HFFc6 (cell line): ENCODE measurements around the gene TSHZ1. TPM values are rescaled to one million over a fixed set of nuclear protein-coding genes. Genes with fewer than 3 reads are reported as not detected.
A peak's percentile ranks its signal among the peaks of the same experiment; 100 is the strongest.

Experiments
- DNase-seq: peaks from one replicate; pipeline ENCODE4 v3.0.0-alpha.2; 2018
- H3K27ac Mint-ChIP-seq: 2 replicates; pipeline ENCODE4 v1.8.0; 2020; ENCODE audit warnings: mild to moderate bottlenecking, mixed read lengths
- H3K27me3 Mint-ChIP-seq: 2 replicates; pipeline ENCODE4 v1.8.0; 2021; ENCODE audit warnings: mild to moderate bottlenecking, moderate library complexity, mixed read lengths; ENCODE audit not compliant: insufficient read depth
- H3K36me3 Mint-ChIP-seq: 2 replicates; pipeline ENCODE4 v1.8.0; 2021; ENCODE audit warnings: low read depth, mixed read lengths
- H3K4me1 Mint-ChIP-seq: 2 replicates; pipeline ENCODE4 v1.8.0; 2020; ENCODE audit warnings: low read depth, mixed read lengths
- H3K4me3 Mint-ChIP-seq: 2 replicates; pipeline ENCODE4 v1.8.0; 2020; ENCODE audit warnings: mild to moderate bottlenecking, moderate library complexity, mixed read lengths
- H3K9me3 Mint-ChIP-seq: 2 replicates; pipeline ENCODE4 v1.8.0; 2020; ENCODE audit warnings: mild to moderate bottlenecking, mixed read lengths
- total RNA-seq, 6 experiments: library from RNA; stranded (reverse); fragmentation: NEBNext Ultra II Directional; extraction: Animal tissue kit (Norgen Biotek cat#: 25700); gene quantifications; 2 replicates in 1 of 6; 3 replicates in 5 of 6; pipeline ENCODE4 v1.2.3, GENCODE V29; 2021
- TF ChIP-seq, protein P1 (sequence below): fragments of 200-600 bp; sonication (generic); IDR thresholded peaks from 2 replicates; pipeline ENCODE4 v1.5.0; 2021; ENCODE audit warnings: antibody characterized with exemption, mild to moderate bottlenecking

TSHZ1 gene
- total RNA-seq, 6 experiments from 2014 or later: 18.6 to 25.0 (median 23.3) TPM

- H3K27ac Mint-ChIP-seq: peak overlapping the region; percentile 24; the same call in 1 of the 2 replicates
- H3K4me1 Mint-ChIP-seq: peaks cover 69% of the 10 kb centered on the region
- H3K4me3 Mint-ChIP-seq: no peak overlapping the region
- H3K9me3 Mint-ChIP-seq: no peaks in the 10 kb centered on the region
- DNase-seq: no peak
- TF ChIP-seq, protein P1, sequence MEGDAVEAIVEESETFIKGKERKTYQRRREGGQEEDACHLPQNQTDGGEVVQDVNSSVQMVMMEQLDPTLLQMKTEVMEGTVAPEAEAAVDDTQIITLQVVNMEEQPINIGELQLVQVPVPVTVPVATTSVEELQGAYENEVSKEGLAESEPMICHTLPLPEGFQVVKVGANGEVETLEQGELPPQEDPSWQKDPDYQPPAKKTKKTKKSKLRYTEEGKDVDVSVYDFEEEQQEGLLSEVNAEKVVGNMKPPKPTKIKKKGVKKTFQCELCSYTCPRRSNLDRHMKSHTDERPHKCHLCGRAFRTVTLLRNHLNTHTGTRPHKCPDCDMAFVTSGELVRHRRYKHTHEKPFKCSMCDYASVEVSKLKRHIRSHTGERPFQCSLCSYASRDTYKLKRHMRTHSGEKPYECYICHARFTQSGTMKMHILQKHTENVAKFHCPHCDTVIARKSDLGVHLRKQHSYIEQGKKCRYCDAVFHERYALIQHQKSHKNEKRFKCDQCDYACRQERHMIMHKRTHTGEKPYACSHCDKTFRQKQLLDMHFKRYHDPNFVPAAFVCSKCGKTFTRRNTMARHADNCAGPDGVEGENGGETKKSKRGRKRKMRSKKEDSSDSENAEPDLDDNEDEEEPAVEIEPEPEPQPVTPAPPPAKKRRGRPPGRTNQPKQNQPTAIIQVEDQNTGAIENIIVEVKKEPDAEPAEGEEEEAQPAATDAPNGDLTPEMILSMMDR: no peak
- H3K36me3 Mint-ChIP-seq: peaks cover 15% of the 10 kb centered on the region
- H3K27me3 Mint-ChIP-seq: no peaks in the 10 kb centered on the region
Observed at GRCh38 chr18:75230163-75231052, 19.8 kb downstream of the TSHZ1 start.

GRCh38 chr18:75231053-75231406 lies 20.4 kb downstream of the TSHZ1 start:
- DNase-seq: no peak
- Mint-ChIP-seq H3K9me3 (no peaks in the 10 kb centered on the region), H3K27ac (no peak overlapping the region), H3K36me3 (peaks cover 19% of the 10 kb centered on the region), H3K4me3 (no peak overlapping the region), H3K27me3 (no peaks in the 10 kb centered on the region), H3K4me1 (peaks cover 64% of the 10 kb centered on the region)
- TF ChIP-seq, protein P1: no peak

GRCh38 chr18:75234901-75235300 lies 24.3 kb downstream of the TSHZ1 start:
- H3K4me1 Mint-ChIP-seq: peaks cover 43% of the 10 kb centered on the region
- no peak overlapping the region for H3K27ac Mint-ChIP-seq
- TF ChIP-seq, protein P1: no peak
- H3K27me3 Mint-ChIP-seq: no peaks in the 10 kb centered on the region
- H3K9me3 Mint-ChIP-seq: no peaks in the 10 kb centered on the region
- H3K4me3 Mint-ChIP-seq: no peak overlapping the region
- no peak for DNase-seq
- peaks cover 26% of the 10 kb centered on the region for H3K36me3 Mint-ChIP-seq

DNA sequence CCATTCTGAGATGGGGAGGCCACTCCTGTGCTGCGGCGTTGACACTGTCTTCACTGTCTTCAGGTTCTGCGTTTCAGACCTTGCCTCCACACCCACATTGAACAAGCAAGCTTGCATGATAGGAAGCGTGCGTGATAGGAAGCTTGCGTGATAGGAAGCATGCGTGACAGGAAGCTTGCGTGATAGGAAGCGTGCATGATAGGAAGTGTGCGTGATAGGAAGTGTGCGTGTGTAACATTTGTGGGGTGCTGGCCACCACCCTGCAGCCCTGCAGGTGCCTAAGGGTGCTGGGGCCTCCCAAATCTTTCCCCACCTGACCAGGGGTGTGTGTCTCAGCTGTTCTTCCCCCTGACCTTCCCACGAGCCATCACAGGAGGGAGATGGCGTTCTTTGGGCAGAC lies 25.3 kb downstream of the TSHZ1 start:
- no peak for DNase-seq
- TF ChIP-seq, protein P1: no peak
- Mint-ChIP-seq H3K27me3 (no peaks in the 10 kb centered on the region), H3K27ac (no peak overlapping the region), H3K9me3 (no peaks in the 10 kb centered on the region), H3K4me3 (no peak overlapping the region), H3K4me1 (peaks cover 33% of the 10 kb centered on the region), H3K36me3 (peaks cover 22% of the 10 kb centered on the region)

DNA sequence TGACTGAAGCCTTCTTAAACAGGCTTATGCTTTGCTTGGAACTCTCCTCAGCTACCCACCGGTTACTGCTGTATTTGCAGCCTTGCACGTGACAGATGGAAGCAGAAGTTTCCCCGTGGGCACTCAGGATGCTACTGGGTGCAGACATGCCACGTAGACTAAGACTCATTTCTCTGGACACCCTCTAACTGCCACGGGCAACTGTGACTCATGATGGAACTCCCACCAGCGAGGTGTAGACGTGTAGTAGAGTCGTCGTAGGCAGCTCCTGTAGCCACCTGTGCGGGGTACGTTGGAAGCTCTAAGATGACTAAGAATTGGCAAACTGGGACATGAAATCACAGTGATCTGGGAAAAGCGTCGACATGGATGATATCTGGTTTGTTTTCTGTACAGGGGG lies 27.5 kb downstream of the TSHZ1 start:
- Mint-ChIP-seq H3K36me3 (peaks cover 32% of the 10 kb centered on the region), H3K4me3 (peak overlapping the region; percentile 15), H3K27ac (peak overlapping the region; percentile 88), H3K9me3 (no peaks in the 10 kb centered on the region; the same call in 1 of the 2 replicates), H3K27me3 (no peaks in the 10 kb centered on the region), H3K4me1 (peaks cover 26% of the 10 kb centered on the region)
- TF ChIP-seq, protein P1: no peak
- peak; percentile 37 for DNase-seq
